HCT116 (cell line): Measurements from ENCODE around the gene TRIM65.

Experiments used
- EGR1 ChIP-seq: IDR thresholded peaks from 2 replicates; pipeline ENCODE4 v1.6.1; 2012; ENCODE audit warnings: low read depth
- EZH2 ChIP-seq: fragments of 200-600 bp; sonication (generic); IDR thresholded peaks from 2 replicates; pipeline ENCODE4 v1.6.1; 2017; ENCODE audit warnings: antibody characterized with exemption, mixed run types
- JUND ChIP-seq: IDR thresholded peaks from 2 replicates; pipeline ENCODE4 v1.6.1; 2012
- POLR2A ChIP-seq: IDR thresholded peaks from 2 replicates; pipeline ENCODE4 v1.7.0; 2011; ENCODE audit warnings: borderline replicate concordance; ENCODE audit not compliant: insufficient read depth, insufficient read length; ENCODE audit errors: extremely low read depth
- RAD21 ChIP-seq: IDR thresholded peaks from 2 replicates; pipeline ENCODE4 v1.6.1; 2012; ENCODE audit warnings: low read depth, mild to moderate bottlenecking
- SIN3A ChIP-seq: IDR thresholded peaks from 2 replicates; pipeline ENCODE4 v1.6.1; 2012; ENCODE audit warnings: low read depth
- SP1 ChIP-seq: IDR thresholded peaks from 2 replicates; pipeline ENCODE4 v1.6.1; 2012; ENCODE audit warnings: low read depth
- YY1 ChIP-seq: IDR thresholded peaks from 2 replicates; pipeline ENCODE4 v1.6.1; 2011; ENCODE audit warnings: low read length, low read depth, moderate library complexity, mild to moderate bottlenecking; ENCODE audit not compliant: insufficient replicate concordance; ENCODE audit errors: extremely low read depth
- ZNF274 ChIP-seq: fragments of 200-500 bp; sonication (Bioruptor generic); IDR thresholded peaks from 2 replicates; pipeline ENCODE4 v1.6.1; 2014; ENCODE audit warnings: mild to moderate bottlenecking, low read depth, low read length, inconsistent platforms
- TF ChIP-seq, protein P1 (sequence below), 3 experiments: fragments of 200-600 bp in 1 of 3; sonication (generic) in 1 of 3; IDR thresholded peaks in 2 of 3; conservative IDR thresholded peaks in 1 of 3; 2 replicates each; pipeline ENCODE4 v1.5.1; 2012 to 2017; ENCODE audit warnings: low read depth in 2 of 3, low read length in 2 of 3, antibody characterized with exemption in 1 of 3, borderline replicate concordance in 1 of 3, control low read depth in 1 of 3, mild to moderate bottlenecking in 1 of 3, mixed read lengths in 1 of 3, mixed run types in 1 of 3, moderate library complexity in 1 of 3; ENCODE audit not compliant: insufficient read depth in 1 of 3

DNA sequence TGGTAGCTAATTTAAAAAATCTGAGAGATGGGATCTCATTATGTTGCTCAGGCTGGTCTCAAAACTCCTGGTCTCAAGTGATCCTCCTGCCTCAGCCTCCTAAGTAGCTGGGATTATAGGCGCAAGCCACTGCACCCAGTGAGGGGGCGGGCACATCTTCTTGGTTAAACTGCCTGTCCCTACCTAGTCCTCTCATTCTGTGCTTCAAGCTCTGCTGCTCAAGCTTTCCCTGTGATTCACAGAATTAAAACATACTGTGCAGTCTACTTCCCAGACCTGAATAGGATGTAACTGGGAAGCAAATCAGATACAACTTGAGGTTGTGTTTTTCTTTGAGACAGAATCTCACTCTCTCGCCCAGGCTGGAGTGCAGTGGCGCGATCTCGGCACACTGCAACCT lies 5.7 kb upstream of the TRIM65 start:
- TF ChIP-seq YY1 = no peak
- TF ChIP-seq, protein P1, sequence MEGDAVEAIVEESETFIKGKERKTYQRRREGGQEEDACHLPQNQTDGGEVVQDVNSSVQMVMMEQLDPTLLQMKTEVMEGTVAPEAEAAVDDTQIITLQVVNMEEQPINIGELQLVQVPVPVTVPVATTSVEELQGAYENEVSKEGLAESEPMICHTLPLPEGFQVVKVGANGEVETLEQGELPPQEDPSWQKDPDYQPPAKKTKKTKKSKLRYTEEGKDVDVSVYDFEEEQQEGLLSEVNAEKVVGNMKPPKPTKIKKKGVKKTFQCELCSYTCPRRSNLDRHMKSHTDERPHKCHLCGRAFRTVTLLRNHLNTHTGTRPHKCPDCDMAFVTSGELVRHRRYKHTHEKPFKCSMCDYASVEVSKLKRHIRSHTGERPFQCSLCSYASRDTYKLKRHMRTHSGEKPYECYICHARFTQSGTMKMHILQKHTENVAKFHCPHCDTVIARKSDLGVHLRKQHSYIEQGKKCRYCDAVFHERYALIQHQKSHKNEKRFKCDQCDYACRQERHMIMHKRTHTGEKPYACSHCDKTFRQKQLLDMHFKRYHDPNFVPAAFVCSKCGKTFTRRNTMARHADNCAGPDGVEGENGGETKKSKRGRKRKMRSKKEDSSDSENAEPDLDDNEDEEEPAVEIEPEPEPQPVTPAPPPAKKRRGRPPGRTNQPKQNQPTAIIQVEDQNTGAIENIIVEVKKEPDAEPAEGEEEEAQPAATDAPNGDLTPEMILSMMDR (IDR thresholded peaks at IDR 0.05 in 2 of 3, conservative IDR thresholded peaks at IDR 0.05 in 1 of 3; ENCODE audit: borderline replicate concordance in 1 of 3, insufficient read depth in 1 of 3, low read depth in 2 of 3, low read length in 2 of 3) = no peak
- no peak for TF ChIP-seq POLR2A
- TF ChIP-seq SIN3A = no peak; the same call in 1 of the 2 replicates
- no peak for TF ChIP-seq RAD21
- TF ChIP-seq SP1 = no peak
- no peak for TF ChIP-seq EZH2
- no peak for TF ChIP-seq JUND
- no peak for TF ChIP-seq ZNF274
- no peak for TF ChIP-seq EGR1
